Stimulated activated naive CD4-positive, alpha-beta T cell treated with Interleukin-2 at 50 U/mL for 16 hours (primary cell): ENCODE data around the gene H1-8.

ENCODE experiments used
- DNase-seq: peaks from one replicate; lab custom pipeline; 2025; lab: John Stamatoyannopoulos, UW

The H1-8 gene

GRCh38 chr3:129594409-129594808 lies 51.4 kb downstream of the H1-8 start:
- DNase-seq, result no peak

- DNase-seq, result no peak
Observed at GRCh38 chr3:129594907-129595390, 52.0 kb downstream of the H1-8 start.

- no peak for DNase-seq
Observed at GRCh38 chr3:129595544-129596193, 52.7 kb downstream of the H1-8 start.

GRCh38 chr3:129596194-129597086 lies 53.5 kb downstream of the H1-8 start:
- DNase-seq, result no peak

DNA sequence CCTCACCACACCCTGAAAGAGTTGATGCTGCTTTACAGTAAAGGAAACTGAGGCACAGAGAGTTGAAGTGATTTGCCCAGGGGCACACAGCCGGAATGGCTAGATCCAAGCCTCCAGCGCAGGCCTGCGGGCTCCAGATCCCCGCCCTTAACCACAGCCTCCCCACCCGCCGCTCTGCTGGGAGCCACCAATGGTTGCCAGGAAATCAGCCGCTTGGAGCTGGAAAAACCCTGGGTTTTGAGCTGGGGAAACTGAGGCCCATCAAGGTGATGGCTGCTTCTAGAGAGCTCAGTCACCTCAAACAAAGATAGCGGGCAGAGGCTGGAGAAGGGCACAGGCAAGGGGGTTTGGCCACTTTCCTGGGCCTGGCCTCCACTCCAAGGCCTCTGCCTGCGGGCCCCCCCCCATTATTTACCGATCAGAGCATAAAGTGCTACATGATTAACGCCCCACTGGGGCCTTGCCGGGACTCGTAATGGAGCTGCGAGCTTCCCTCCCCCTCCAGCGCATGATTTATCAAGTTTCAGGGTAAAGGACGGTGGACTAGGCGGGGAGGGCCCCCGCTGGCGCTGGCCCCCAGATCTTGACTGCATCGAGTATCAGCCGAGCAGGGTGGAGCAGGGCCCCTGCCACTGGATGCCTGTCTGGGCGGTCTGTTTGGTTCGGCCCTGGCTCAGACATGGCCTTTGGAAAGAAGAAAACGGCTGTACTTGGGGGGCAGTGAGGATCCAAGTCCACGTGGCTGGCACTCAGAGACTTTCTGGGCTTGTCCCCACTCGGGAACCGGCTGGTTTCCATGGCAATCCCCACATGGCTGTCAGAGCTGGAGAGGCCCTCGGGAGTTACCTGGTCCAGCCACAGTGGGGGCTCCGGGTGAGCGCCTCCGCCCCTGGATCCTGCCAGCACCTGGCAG lies 54.4 kb downstream of the H1-8 start:
- no peak for DNase-seq

- no peak for DNase-seq
Observed at GRCh38 chr3:129598000-129598381, 55.0 kb downstream of the H1-8 start.

DNA sequence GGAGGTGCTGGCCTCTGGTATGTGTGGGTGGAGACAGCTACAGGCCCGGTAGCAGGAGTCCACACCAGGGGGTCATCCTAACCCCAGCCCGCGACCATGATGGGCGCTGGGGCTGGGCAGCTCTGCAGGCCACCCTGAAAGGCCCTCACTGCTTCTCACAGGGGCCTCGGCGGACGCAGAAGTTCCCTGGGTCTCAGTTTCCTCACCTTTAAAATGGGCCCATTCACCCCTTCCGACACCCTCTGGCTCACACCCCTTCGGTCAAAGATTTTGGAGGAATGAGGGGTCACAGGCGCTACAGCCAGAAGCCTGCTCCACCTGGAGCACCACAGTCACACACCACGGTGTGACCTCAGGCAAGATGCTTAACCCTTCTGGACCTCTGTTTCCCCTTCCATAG lies 55.5 kb downstream of the H1-8 start:
- DNase-seq, result no peak

DNA sequence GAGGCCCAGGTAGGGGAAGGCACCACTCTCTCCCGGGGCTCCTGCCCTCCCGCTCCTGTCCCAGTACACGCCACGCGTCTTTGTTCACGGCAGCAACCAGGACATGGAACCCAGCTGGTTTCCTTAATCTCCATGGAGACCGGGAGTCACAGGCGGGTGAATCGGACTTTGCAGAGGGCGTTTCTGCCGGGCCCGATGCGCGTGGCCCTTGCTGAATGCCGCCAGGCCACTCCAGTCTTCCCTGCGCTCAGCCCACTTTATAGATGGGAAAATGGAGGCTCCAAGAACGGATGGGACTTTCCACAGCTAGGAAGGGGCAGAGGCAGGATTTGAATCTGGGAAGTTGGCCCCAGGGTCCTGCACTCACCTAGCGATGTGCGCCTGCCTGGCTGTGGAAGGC lies 56.1 kb downstream of the H1-8 start:
- no peak for DNase-seq

- no peak for DNase-seq
Observed at GRCh38 chr3:129599607-129600006, 56.6 kb downstream of the H1-8 start.

DNA sequence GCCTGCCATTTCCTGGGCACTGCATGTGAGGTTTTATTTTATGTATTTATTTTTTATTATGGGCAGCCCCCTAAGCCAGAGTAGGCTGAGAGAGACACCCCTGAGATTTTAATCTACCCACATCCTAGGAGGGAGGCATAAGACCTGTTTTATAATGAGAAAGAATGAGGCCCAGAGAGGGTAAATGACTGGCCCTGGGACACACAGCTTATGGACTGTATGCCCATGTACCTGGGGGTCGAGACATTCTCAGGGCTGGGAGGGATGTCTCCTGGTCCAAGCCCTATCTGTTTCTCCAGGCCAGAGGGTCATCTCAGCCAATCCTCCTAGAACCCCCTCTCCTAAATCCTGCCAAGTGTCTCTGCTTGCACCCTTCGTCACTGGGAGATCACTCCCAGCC lies 57.4 kb downstream of the H1-8 start:
- no peak for DNase-seq
